Measurements from ENCODE around the gene ATP8A2. TPM values are rescaled to one million over a fixed set of nuclear protein-coding genes. Genes with fewer than 3 reads are reported as not detected.

ATP8A2 gene
- total RNA-seq, 4 donors from 2014 or later, result 0.20 to 1.1 (median 0.59) TPM

DNA sequence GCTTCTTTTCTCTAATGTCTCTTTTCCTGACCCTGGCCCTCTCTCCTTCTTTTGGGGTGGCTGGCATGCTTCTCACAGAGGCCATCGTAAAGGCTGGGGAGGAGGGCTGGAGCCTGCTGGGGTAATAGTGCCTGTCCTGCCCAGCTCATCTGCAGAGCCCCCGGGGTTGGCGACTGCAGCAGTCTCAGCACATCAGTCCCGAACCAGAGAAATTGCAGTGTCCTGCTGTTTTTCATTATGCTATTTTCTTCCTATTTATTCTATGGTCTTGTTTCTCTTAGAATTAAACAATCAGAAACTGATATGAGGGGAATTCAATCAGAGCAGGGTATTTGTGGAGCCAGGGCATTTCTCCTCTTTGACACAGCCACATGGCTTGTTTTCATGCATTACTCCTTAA lies 513.6 kb downstream of the ATP8A2 start:
- DNase-seq, result no peak
- Histone ChIP-seq H3K4me3 (no peak overlapping the region), H3K36me3 (no peaks in the 10 kb centered on the region), H3K4me1 (peaks cover 0 to 15% (median 0%) of the 10 kb centered on the region in 4 donors), H3K27ac (no peak overlapping the region), H3K9me3 (no peaks in the 10 kb centered on the region), H3K27me3 (no peaks in the 10 kb centered on the region)
- WGBS, 2 donors (ENCODE audit: low coverage in 1 of 2), result 88% methylated on average over 4 of the region's 4 CpGs; no CpG with 5 or more reads in 1 of the 2 donors
- no peak for TF ChIP-seq POLR2A (IDR thresholded peaks at IDR 0.05)
- no peak for TF ChIP-seq EP300 (IDR thresholded peaks at IDR 0.05; ENCODE audit: low read depth)
- no peak for TF ChIP-seq POLR2AphosphoS5 (IDR thresholded peaks at IDR 0.05)
- no peak for TF ChIP-seq CTCF (IDR thresholded peaks at IDR 0.05)
- intact Hi-C loops (cut with DNase I; ENCODE audit: low total_unique reads), result no loop called here
- in situ Hi-C loops (cut with MboI; ENCODE audit: low pct_ligation_motif_present in 1 of 4, low pct_unique_long_range_greater_than_20kb in 1 of 4, low sequenced_read_pairs in 3 of 4), result no loop called here

DNA sequence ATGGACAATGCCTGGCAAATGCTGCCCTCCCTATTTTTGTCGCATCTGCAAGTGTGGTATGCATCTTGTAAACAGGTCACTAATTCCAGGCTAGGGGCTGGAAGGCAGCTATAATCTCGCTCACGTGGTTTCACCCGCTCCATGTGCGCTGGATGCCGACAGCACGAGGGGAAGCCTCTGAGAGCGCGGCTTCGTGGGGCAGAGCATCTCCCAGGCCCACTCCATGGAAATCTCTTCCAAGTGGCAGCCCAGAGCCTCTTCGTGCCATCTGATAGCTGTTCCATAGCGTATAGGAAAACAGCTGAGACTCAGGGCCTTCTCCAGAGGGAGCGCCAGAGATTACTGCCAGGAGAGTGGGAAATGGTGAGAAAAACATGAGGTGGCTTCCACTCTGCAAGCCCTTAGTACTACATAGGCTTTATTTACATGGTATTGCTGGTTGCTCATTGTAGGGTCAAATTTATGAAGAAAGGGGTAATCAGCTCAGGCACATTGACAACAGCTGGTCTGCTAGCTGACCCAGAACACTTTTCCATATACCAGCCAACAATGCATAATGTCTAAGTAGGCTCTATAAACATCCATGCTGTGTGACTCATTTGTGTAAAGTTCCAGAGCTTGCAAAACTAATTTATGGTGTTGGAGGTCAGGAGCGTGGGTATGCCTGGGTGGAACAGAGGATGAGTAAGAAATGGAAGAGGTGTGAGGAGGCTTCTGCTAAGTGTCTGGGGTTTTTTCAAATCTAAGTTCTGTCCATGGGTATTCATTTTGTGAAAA lies 514.9 kb downstream of the ATP8A2 start:
- no peak for DNase-seq
- no peaks in the 10 kb centered on the region for H3K9me3 ChIP-seq
- no peak overlapping the region for H3K27ac ChIP-seq
- peaks cover 0 to 7% (median 0%) of the 10 kb centered on the region in 4 donors for H3K4me1 ChIP-seq
- intact Hi-C loops (cut with DNase I; ENCODE audit: low total_unique reads), result no loop called here
- no peaks in the 10 kb centered on the region for H3K36me3 ChIP-seq
- TF ChIP-seq POLR2A (IDR thresholded peaks at IDR 0.05) (no peak), POLR2AphosphoS5 (IDR thresholded peaks at IDR 0.05) (peak in 1 of 3 donors; percentile 28)
- no peaks in the 10 kb centered on the region for H3K27me3 ChIP-seq
- in situ Hi-C loops (cut with MboI; ENCODE audit: low pct_ligation_motif_present in 1 of 4, low pct_unique_long_range_greater_than_20kb in 1 of 4, low sequenced_read_pairs in 3 of 4), result no loop called here
- WGBS, 2 donors (ENCODE audit: low coverage in 1 of 2), result 50 to 83% methylated on average over 2 to 14 of the region's 14 CpGs
- no peak overlapping the region for H3K4me3 ChIP-seq

DNA sequence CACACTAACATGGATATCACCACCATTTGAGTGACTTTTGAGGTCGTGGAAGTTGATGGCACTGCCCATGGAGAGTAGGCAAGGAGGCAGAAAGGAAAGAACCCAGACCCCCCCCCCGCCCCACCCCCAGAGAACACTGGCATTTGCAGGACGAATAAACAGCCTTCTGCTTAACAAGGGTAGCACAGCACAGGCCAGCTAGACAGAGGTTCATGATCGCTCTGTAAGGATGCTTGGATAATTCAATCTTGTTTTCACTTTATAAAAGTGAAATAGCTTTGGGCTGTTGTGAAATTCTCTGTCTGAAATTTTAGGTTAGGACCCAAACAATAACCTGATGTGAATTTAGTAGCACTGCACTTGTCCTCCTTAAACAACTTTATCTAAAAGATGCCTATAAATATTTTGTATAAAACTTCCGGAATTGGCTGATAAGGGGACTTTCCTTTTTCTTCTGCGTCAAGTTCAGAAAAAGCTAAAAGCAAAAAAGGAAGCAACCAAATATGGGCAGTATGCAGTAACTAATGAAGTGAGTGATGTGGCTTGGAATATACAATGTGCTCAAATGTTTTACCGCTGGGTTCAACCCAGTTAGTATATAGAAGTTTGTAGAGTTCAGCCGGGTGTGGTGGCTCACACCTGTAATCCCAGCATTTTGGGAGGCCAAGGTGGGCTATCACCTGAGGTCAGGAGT lies 516.3 kb downstream of the ATP8A2 start:
- no peak for TF ChIP-seq CTCF (IDR thresholded peaks at IDR 0.05)
- no peak for TF ChIP-seq POLR2AphosphoS5 (IDR thresholded peaks at IDR 0.05)
- no peak for TF ChIP-seq EP300 (IDR thresholded peaks at IDR 0.05; ENCODE audit: low read depth)
- TF ChIP-seq POLR2A (IDR thresholded peaks at IDR 0.05), result no peak
- WGBS, 2 donors (ENCODE audit: low coverage in 1 of 2), result 77 to 80% methylated on average over 7 to 8 of the region's 8 CpGs
- Histone ChIP-seq H3K4me3 (no peak overlapping the region), H3K27ac (no peak overlapping the region), H3K36me3 (no peaks in the 10 kb centered on the region), H3K27me3 (no peaks in the 10 kb centered on the region), H3K9me3 (no peaks in the 10 kb centered on the region), H3K4me1 (no peaks in the 10 kb centered on the region)
- in situ Hi-C loops (cut with MboI; ENCODE audit: low pct_ligation_motif_present in 1 of 4, low pct_unique_long_range_greater_than_20kb in 1 of 4, low sequenced_read_pairs in 3 of 4), result no loop called here
- no peak for DNase-seq
- intact Hi-C loops (cut with DNase I; ENCODE audit: low total_unique reads), result no loop called here

GRCh38 chr13:25890671-25891212 lies 519.0 kb downstream of the ATP8A2 start:
- Histone ChIP-seq H3K36me3 (no peaks in the 10 kb centered on the region), H3K4me3 (no peak overlapping the region), H3K27ac (no peak overlapping the region), H3K9me3 (no peaks in the 10 kb centered on the region), H3K4me1 (no peaks in the 10 kb centered on the region), H3K27me3 (no peaks in the 10 kb centered on the region)
- in situ Hi-C loops (cut with MboI; ENCODE audit: low pct_ligation_motif_present in 1 of 4, low pct_unique_long_range_greater_than_20kb in 1 of 4, low sequenced_read_pairs in 3 of 4) (no loop called here), intact Hi-C loops (cut with DNase I; ENCODE audit: low total_unique reads) (no loop called here)
- no peak for TF ChIP-seq POLR2AphosphoS5 (IDR thresholded peaks at IDR 0.05)
- TF ChIP-seq EP300 (IDR thresholded peaks at IDR 0.05; ENCODE audit: low read depth), result no peak
- no peak for TF ChIP-seq CTCF (IDR thresholded peaks at IDR 0.05)
- TF ChIP-seq POLR2A (IDR thresholded peaks at IDR 0.05), result no peak
- 39 to 40% methylated on average over 2 to 4 of the region's 4 CpGs for WGBS, 2 donors (ENCODE audit: low coverage in 1 of 2)
- DNase-seq, result no peak

All from transverse colon (tissue), 4 donors.